Keratinocyte (primary cell): ENCODE results near the gene UBR3. TPM values are rescaled to one million over a fixed set of nuclear protein-coding genes. Genes with fewer than 3 reads are reported as not detected.

Source experiments
- DNase-seq: peaks from one replicate; pipeline ENCODE4 v3.0.0-alpha.2; 2011; ENCODE audit warnings: low read depth, missing footprints, low spot score
- FAIRE-seq: peaks from 2 replicates; lab custom pipeline; 2011; peaks lifted over from hg19 to GRCh38; lab: Jason Lieb, UNC
- H2AFZ ChIP-seq: 2 replicates; pipeline ENCODE4 v1.6.0; 2012; ENCODE audit warnings: low read length, control low read depth, inconsistent platforms; ENCODE audit not compliant: control insufficient read depth
- H3K27ac ChIP-seq: 2 replicates; pipeline ENCODE4 v1.5.1; 2011; ENCODE audit warnings: low read length; ENCODE audit not compliant: control insufficient read depth, insufficient read depth
- H3K27me3 ChIP-seq: 3 replicates; pipeline ENCODE4 v1.6.0; 2011; ENCODE audit warnings: low read length; ENCODE audit not compliant: control insufficient read depth, insufficient read depth; ENCODE audit errors: extremely low read depth
- H3K36me3 ChIP-seq, 2 experiments: 2 replicates in 1 of 2; 3 replicates in 1 of 2; pipeline ENCODE4 v1.5.1; 2011; ENCODE audit warnings: low read length in 2 of 2, mild to moderate bottlenecking in 1 of 2; ENCODE audit not compliant: control insufficient read depth in 2 of 2, insufficient read depth in 2 of 2; ENCODE audit errors: extremely low read depth in 1 of 2
- H3K4me1 ChIP-seq: 3 replicates; pipeline ENCODE4 v1.5.1; 2011; ENCODE audit warnings: low read length; ENCODE audit not compliant: control insufficient read depth, insufficient read depth; ENCODE audit errors: extremely low read depth
- H3K4me2 ChIP-seq: 3 replicates; pipeline ENCODE4 v1.6.0; 2011; ENCODE audit warnings: low read depth, low read length; ENCODE audit not compliant: control insufficient read depth, insufficient read depth; ENCODE audit errors: extremely low read depth
- H3K4me3 ChIP-seq, 3 experiments: fragments of 200-600 bp in 1 of 3; sonication (generic) in 1 of 3; 2 replicates in 2 of 3; 3 replicates in 1 of 3; pipeline ENCODE4 v1.5.1; 2011 to 2016; ENCODE audit warnings: low read length in 3 of 3, mild to moderate bottlenecking in 3 of 3, control low read depth in 2 of 3, inconsistent platforms in 1 of 3, low read depth in 1 of 3, mixed read lengths in 1 of 3, mixed run types in 1 of 3, moderate library complexity in 1 of 3; ENCODE audit not compliant: control insufficient read depth in 2 of 3, insufficient read depth in 2 of 3; ENCODE audit errors: extremely low read depth in 1 of 3
- H3K79me2 ChIP-seq: 2 replicates; pipeline ENCODE4 v1.6.0; 2012; ENCODE audit warnings: low read length; ENCODE audit not compliant: control insufficient read depth, insufficient read depth
- H3K9ac ChIP-seq: 3 replicates; pipeline ENCODE4 v1.6.0; 2011; ENCODE audit warnings: low read length; ENCODE audit not compliant: control insufficient read depth, insufficient read depth; ENCODE audit errors: extremely low read depth
- H3K9me1 ChIP-seq: 3 replicates; pipeline ENCODE4 v1.6.0; 2011; ENCODE audit warnings: low read length; ENCODE audit not compliant: control insufficient read depth, insufficient read depth; ENCODE audit errors: extremely low read depth
- H3K9me3 ChIP-seq: 2 replicates; pipeline ENCODE4 v1.5.1; 2012; ENCODE audit warnings: low read depth, low read length; ENCODE audit not compliant: control insufficient read depth
- H4K20me1 ChIP-seq: 3 replicates; pipeline ENCODE4 v1.6.0; 2011; ENCODE audit warnings: low read length; ENCODE audit not compliant: control insufficient read depth, insufficient read depth; ENCODE audit errors: extremely low read depth
- CTCF ChIP-seq, 3 experiments: IDR thresholded peaks in 1 of 3; conservative IDR thresholded peaks in 1 of 3; optimal IDR thresholded peaks in 1 of 3; 2 replicates in 2 of 3; 3 replicates in 1 of 3; pipeline versions ENCODE3 to v1.5.1; 2011; ENCODE audit warnings: low read length in 3 of 3, mild to moderate bottlenecking in 3 of 3, moderate library complexity in 2 of 3, control low read depth in 1 of 3, inconsistent platforms in 1 of 3; ENCODE audit not compliant: insufficient read depth in 2 of 3; ENCODE audit errors: extremely low read depth in 1 of 3
- EZH2 ChIP-seq: IDR thresholded peaks from one replicate; pipeline ENCODE4 v1.6.1; 2012; ENCODE audit warnings: inconsistent platforms, mild to moderate bottlenecking, low read length, moderate library complexity
- dilution Hi-C: fragments of 300-500 bp; cut with MboI; formaldehyde crosslinking; loops from one replicate; pipeline ENCODE4 v1.7.0; 2020; ENCODE audit warnings: low sequenced_read_pairs; ENCODE audit not compliant: extremely low pct_ligation_motif_present
- polyA plus RNA-seq, 5 experiments: library from polyadenylated mRNA; depleted of rRNA in 3 of 5; stranded (reverse) in 3 of 5; stranded (forward) in 1 of 5; unstranded in 1 of 5; fragments of >200 nt; gene quantifications; 1 replicate in 1 of 5; 2 replicates in 3 of 5; 3 replicates in 1 of 5; pipeline versions ENCODE4 v1.2.1 to v1.2.3, GENCODE V29; 2011 to 2012; ENCODE audit warnings: missing spikeins in 2 of 5, low read depth in 1 of 5, low replicate concordance in 1 of 5

UBR3 gene
- polyA plus RNA-seq, 1 donor (not counting 4 experiments of a cell fraction or from before 2014, with no cell fraction given): 14.7 TPM

- Histone ChIP-seq H3K36me3 (no peaks in the 10 kb centered on the region), H3K9me3 (no peaks in the 10 kb centered on the region), H4K20me1 (no peaks in the 10 kb centered on the region), H3K4me1 (no peaks in the 10 kb centered on the region), H3K79me2 (no peaks in the 10 kb centered on the region), H3K4me3 (no peak overlapping the region), H3K9ac (no peak overlapping the region), H2AFZ (no peak overlapping the region), H3K4me2 (no peak overlapping the region), H3K27ac (no peak overlapping the region), H3K27me3 (no peaks in the 10 kb centered on the region), H3K9me1 (no peaks in the 10 kb centered on the region)
- TF ChIP-seq EZH2 (no peak), CTCF (optimal IDR thresholded peaks at IDR 0.05 in 1 of 3, IDR thresholded peaks at IDR 0.05 in 1 of 3, conservative IDR thresholded peaks at IDR 0.05 in 1 of 3; ENCODE audit: extremely low read depth in 1 of 3, insufficient read depth in 2 of 3, low read length in 3 of 3) (no peak)
- DNase-seq (no peak), FAIRE-seq (no peak)
- dilution Hi-C loops: no loop called here
Observed at GRCh38 chr2:170025223-170025622, 198.0 kb downstream of the UBR3 start.

- no peaks in the 10 kb centered on the region for H3K27me3 ChIP-seq
- no peaks in the 10 kb centered on the region for H3K9me3 ChIP-seq
- no peak overlapping the region for H3K4me2 ChIP-seq
- H4K20me1 ChIP-seq: no peaks in the 10 kb centered on the region
- no peaks in the 10 kb centered on the region for H3K9me1 ChIP-seq
- DNase-seq (no peak), FAIRE-seq (no peak)
- no peak overlapping the region for H3K4me3 ChIP-seq
- H3K4me1 ChIP-seq: no peaks in the 10 kb centered on the region
- H3K27ac ChIP-seq: no peak overlapping the region
- dilution Hi-C loops: no loop called here
- H3K9ac ChIP-seq: no peak overlapping the region
- no peak overlapping the region for H2AFZ ChIP-seq
- TF ChIP-seq CTCF (optimal IDR thresholded peaks at IDR 0.05 in 1 of 3, IDR thresholded peaks at IDR 0.05 in 1 of 3, conservative IDR thresholded peaks at IDR 0.05 in 1 of 3; ENCODE audit: extremely low read depth in 1 of 3, insufficient read depth in 2 of 3, low read length in 3 of 3) (no peak), EZH2 (no peak)
- no peaks in the 10 kb centered on the region for H3K79me2 ChIP-seq
- H3K36me3 ChIP-seq: no peaks in the 10 kb centered on the region
Observed at GRCh38 chr2:170026361-170026760, 199.1 kb downstream of the UBR3 start.
